GM12878 (cell line): ENCODE measurements around the gene MAD1L1. TPM values are rescaled to one million over a fixed set of nuclear protein-coding genes. Genes with fewer than 3 reads are reported as not detected.

Source experiments
- ATAC-seq: fragments of 200-7000 bp; cut with Tn5 transposase; 3 replicates; pipeline ENCODE4 v1.9.1; 2020; ENCODE audit warnings: mild to moderate bottlenecking, moderate library complexity
- BruUV-seq: library from RNA; stranded (reverse); fragments of 400-500 nt; replicated peaks from 2 replicates; lab custom pipeline; 2021; lab: Mats Ljungman, UMichigan
- CTCF ChIA-PET: fragments of 300-600 bp; sonication (Branson Sonifier 250); formaldehyde crosslinking; extraction: SDS; loops from one replicate; lab custom pipeline; 2021; ENCODE audit warnings: inconsistent platforms; lab: Yijun Ruan, JAX
- POLR2A ChIA-PET: fragments of 350-600 bp; formaldehyde crosslinking; extraction: SDS; loops from one replicate; lab custom pipeline; 2021; ENCODE audit warnings: inconsistent platforms; lab: Charles Lee
- RAD21 ChIA-PET: fragments of 300-600 bp; sonication (Branson Sonifier 250); formaldehyde crosslinking; loops from one replicate; lab custom pipeline; 2023; ENCODE audit warnings: antibody characterized with exemption; ENCODE audit not compliant: unreplicated experiment; lab: Charles Lee
- SMC1A ChIA-PET: fragments of 300-600 bp; sonication (Branson Sonifier 250); formaldehyde crosslinking; loops from one replicate; lab custom pipeline; 2023; ENCODE audit not compliant: unreplicated experiment, uncharacterized antibody; lab: Charles Lee
- DNase-seq: peaks from one replicate; pipeline ENCODE4 v3.0.0-alpha.2; 2011; ENCODE audit warnings: low read depth, low spot score
- FAIRE-seq: peaks from 3 replicates; lab custom pipeline; 2011; peaks lifted over from hg19 to GRCh38; lab: Jason Lieb, UNC
- H2AFZ ChIP-seq: 2 replicates; pipeline ENCODE4 v1.6.0; 2011; ENCODE audit warnings: low read depth, low read length, control low read depth; ENCODE audit not compliant: control insufficient read depth
- H3K27ac ChIP-seq: 2 replicates; pipeline ENCODE4 v1.5.1; 2011; ENCODE audit warnings: control low read depth; ENCODE audit not compliant: control insufficient read depth, insufficient read depth
- H3K27me3 ChIP-seq, 2 experiments: replicated peaks in 1 of 2; 2 replicates each; pipeline versions ENCODE4 v1.6.0 to v1.6.1; 2011; ENCODE audit warnings: low read length in 1 of 2; ENCODE audit not compliant: control insufficient read depth in 2 of 2, insufficient read depth in 2 of 2
- H3K36me3 ChIP-seq, 2 experiments: 2 replicates each; pipeline ENCODE4 v1.5.1; 2011; ENCODE audit warnings: low read length in 1 of 2; ENCODE audit not compliant: control insufficient read depth in 2 of 2, insufficient read depth in 2 of 2
- H3K4me1 ChIP-seq: 2 replicates; pipeline ENCODE4 v1.6.1; 2011; ENCODE audit warnings: mild to moderate bottlenecking, low read length, moderate library complexity, mixed read lengths; ENCODE audit not compliant: control insufficient read depth, insufficient read depth
- H3K4me2 ChIP-seq: 2 replicates; pipeline ENCODE4 v1.6.0; 2011; ENCODE audit warnings: control low read depth; ENCODE audit not compliant: control insufficient read depth, insufficient read depth
- H3K4me3 ChIP-seq: fragments of 200-600 bp; sonication (generic); 2 replicates; pipeline ENCODE4 v1.5.1; 2016
- H3K79me2 ChIP-seq: 2 replicates; pipeline ENCODE4 v1.6.0; 2011; ENCODE audit warnings: low read length; ENCODE audit not compliant: control insufficient read depth, insufficient read depth
- H3K9ac ChIP-seq: 2 replicates; pipeline ENCODE4 v1.8.0; 2011; ENCODE audit warnings: low read length, control low read depth, mixed read lengths; ENCODE audit not compliant: control insufficient read depth, insufficient read depth
- H3K9me3 ChIP-seq: replicated peaks from 3 replicates; pipeline ENCODE4 v1.5.1; 2011; ENCODE audit warnings: mild to moderate bottlenecking, low read length; ENCODE audit not compliant: control insufficient read depth, insufficient read depth
- H4K20me1 ChIP-seq: 2 replicates; pipeline ENCODE4 v1.6.0; 2011; ENCODE audit not compliant: control insufficient read depth, insufficient read depth
- ASH2L ChIP-seq: fragments of 300-600, 200-600 bp; sonication (generic); IDR thresholded peaks from 2 replicates; pipeline ENCODE4 v1.6.1; 2017; ENCODE audit warnings: low read depth, mild to moderate bottlenecking, borderline replicate concordance
- CBFB ChIP-seq: IDR thresholded peaks from 2 replicates; pipeline ENCODE4 v1.6.1; 2016; ENCODE audit warnings: antibody characterized with exemption, low read depth
- DPF2 ChIP-seq: fragments of 450-650 bp; IDR thresholded peaks from 2 replicates; pipeline ENCODE4 v1.6.1; 2017; ENCODE audit warnings: mild to moderate bottlenecking
- ELK1 ChIP-seq: IDR thresholded peaks from 2 replicates; pipeline ENCODE4 v1.6.1; 2012; ENCODE audit warnings: low read depth, low read length, improper control_type of control experiment
- ETV6 ChIP-seq, 2 experiments: fragments of 450-650 bp in 1 of 2; IDR thresholded peaks in 1 of 2; conservative IDR thresholded peaks in 1 of 2; 2 replicates each; pipeline ENCODE4 v1.6.1; 2014; ENCODE audit warnings: antibody characterized with exemption in 1 of 2, borderline replicate concordance in 1 of 2, low read depth in 1 of 2, mild to moderate bottlenecking in 1 of 2, moderate library complexity in 1 of 2
- IKZF1 ChIP-seq: fragments of 450-650 bp; conservative IDR thresholded peaks from 2 replicates; pipeline ENCODE4 v1.6.1; 2017; ENCODE audit warnings: antibody characterized with exemption, mild to moderate bottlenecking
- IRF5 ChIP-seq: fragments of 450-650 bp; IDR thresholded peaks from 2 replicates; pipeline ENCODE4 v1.6.1; 2017; ENCODE audit warnings: borderline replicate concordance
- MEF2B ChIP-seq: fragments of 450-650 bp; IDR thresholded peaks from 2 replicates; pipeline ENCODE4 v1.6.1; 2018; ENCODE audit warnings: mild to moderate bottlenecking, moderate library complexity; ENCODE audit not compliant: partially characterized antibody, poor library complexity, severe bottlenecking
- MYC ChIP-seq: IDR thresholded peaks from 2 replicates; pipeline ENCODE4 v1.6.1; 2011; ENCODE audit warnings: mild to moderate bottlenecking, low read length, moderate library complexity, inconsistent platforms; ENCODE audit not compliant: insufficient read depth, insufficient replicate concordance, insufficient read length, severe bottlenecking
- NR2F1 ChIP-seq: fragments of 450-650 bp; conservative IDR thresholded peaks from 2 replicates; pipeline ENCODE4 v1.6.1; 2017; ENCODE audit warnings: mild to moderate bottlenecking
- PRDM15 ChIP-seq: fragments of 450-650 bp; formaldehyde crosslinking; IDR thresholded peaks from 2 replicates; pipeline ENCODE4 v1.4.0; 2020; ENCODE audit warnings: mild to moderate bottlenecking, moderate library complexity
- RAD21 ChIP-seq: IDR thresholded peaks from 2 replicates; pipeline ENCODE4 v1.6.1; 2011; ENCODE audit warnings: mild to moderate bottlenecking, low read depth, low read length, moderate library complexity; ENCODE audit not compliant: insufficient read depth
- RELA ChIP-seq: fragments of 450-650 bp; IDR thresholded peaks from 2 replicates; pipeline ENCODE4 v1.8.0; 2014; ENCODE audit warnings: borderline replicate concordance; ENCODE audit not compliant: partially characterized antibody
- SIN3A ChIP-seq: IDR thresholded peaks from 2 replicates; pipeline ENCODE4 v1.6.1; 2012; ENCODE audit warnings: low read depth, low read length, improper control_type of control experiment
- SREBF2 ChIP-seq: IDR thresholded peaks from 2 replicates; pipeline ENCODE4 v1.6.1; 2012; ENCODE audit warnings: mild to moderate bottlenecking, low read length
- ZBED1 ChIP-seq: IDR thresholded peaks from 2 replicates; pipeline ENCODE4 v1.6.1; 2016; ENCODE audit warnings: borderline replicate concordance
- ZNF207 ChIP-seq: fragments of 450-650 bp; IDR thresholded peaks from 2 replicates; pipeline ENCODE4 v1.6.1; 2014; ENCODE audit warnings: antibody characterized with exemption, mild to moderate bottlenecking, borderline replicate concordance
- WGBS: methylation state at CpG from one replicate; pipeline ENCODE4 v1.1.6; 2016; ENCODE audit warnings: low lambda C conversion rate; ENCODE audit not compliant: insufficient replicate concordance, insufficient coverage; ENCODE audit errors: missing lambda C conversion rate; 5-methylcytosine and 5-hydroxymethylcytosine counted together
- in situ Hi-C: fragments of 300-500 bp; cut with MboI; formaldehyde crosslinking; loops from 9 replicates; pipeline ENCODE4 v1.14.3; 2018; ENCODE audit warnings: mixed read lengths
- intact Hi-C: fragments of 100-400 bp; cut with micrococcal nuclease; formaldehyde crosslinking; loops from one replicate; pipeline ENCODE4 v1.14.2; 2022; ENCODE audit not compliant: unreplicated experiment
- polyA plus RNA-seq, 11 experiments: library from polyadenylated mRNA; depleted of rRNA in 4 of 11; unstranded in 6 of 11; stranded (reverse) in 5 of 11; fragments of >200 nt; fragmentation: Nextera tagmentation in 4 of 11; fragmentation: Illumina TruSeq in 1 of 11; extraction: Ambion mirVana in 4 of 11; extraction: Trizol in 1 of 11; gene quantifications; 1 replicate in 1 of 11; 2 replicates in 10 of 11; pipeline versions ENCODE4 v1.2.1 to v1.2.3, GENCODE V29; 2011 to 2016; ENCODE audit warnings: inconsistent platforms in 2 of 11, missing spikeins in 2 of 11, low read depth in 1 of 11
- total RNA-seq, 4 experiments: library from RNA; depleted of rRNA in 3 of 4; stranded (reverse); fragments of >200 nt in 3 of 4; fragmentation: Illumina TruSeq in 1 of 4; extraction: Trizol in 1 of 4; gene quantifications; 2 replicates each; pipeline versions ENCODE4 v1.2.1 to v1.2.3, GENCODE V29; 2013 to 2021

MAD1L1 gene
- total and polyA plus RNA-seq, 10 of the 15 experiments (the other 5 are each of a cell fraction or from before 2014, with no cell fraction given) = 2.2 to 76.8 (median 38.3) TPM

- Histone ChIP-seq H3K9me3 (no peaks in the 10 kb centered on the region), H3K4me1 (no peaks in the 10 kb centered on the region), H4K20me1 (no peaks in the 10 kb centered on the region), H3K27me3 (no peaks in the 10 kb centered on the region), H3K27ac (no peak overlapping the region), H3K36me3 (peaks cover 1 to 2% of the 10 kb centered on the region in 2 experiments; a peak in 3 of 4 replicates), H3K4me3 (no peak overlapping the region), H3K79me2 (no peaks in the 10 kb centered on the region), H3K4me2 (no peak overlapping the region), H2AFZ (no peak overlapping the region), H3K9ac (no peak overlapping the region)
- DNase-seq (no peak), FAIRE-seq (no peak), ATAC-seq (no peak)
- ChIA-PET CTCF (no interaction called here), POLR2A (no interaction called here), SMC1A (no interaction called here), RAD21 (no interaction called here)
- whole genome bisulfite sequencing = 93% methylated on average over 27 of the region's 31 CpGs
- BruUV-seq = no TSS peak
- TF ChIP-seq CBFB = no peak
- no peak for TF ChIP-seq SREBF2
- no peak for TF ChIP-seq NR2F1
- no peak for TF ChIP-seq ZBED1
- TF ChIP-seq RAD21 = no peak
- no peak for TF ChIP-seq RELA
- no peak for TF ChIP-seq ELK1
- no peak for TF ChIP-seq MYC
- no peak for TF ChIP-seq IRF5
- no peak for TF ChIP-seq ASH2L
- no peak for TF ChIP-seq PRDM15 (CRISPR knock-in tag)
- TF ChIP-seq ZNF207 = no peak
- no peak for TF ChIP-seq ETV6 (conservative IDR thresholded peaks at IDR 0.05 in 1 of 2, IDR thresholded peaks at IDR 0.05 in 1 of 2; ENCODE audit: borderline replicate concordance in 1 of 2, low read depth in 1 of 2)
- no peak for TF ChIP-seq DPF2
- no peak for TF ChIP-seq IKZF1
- TF ChIP-seq SIN3A = no peak
- no peak for TF ChIP-seq MEF2B
- intact Hi-C loops (no loop called here), in situ Hi-C loops (no loop called here)
Measured at GRCh38 chr7:2082139-2082998, 150.4 kb downstream of the MAD1L1 start.
